Measurements from ENCODE around the gene MEX3D. TPM values are rescaled to one million over a fixed set of nuclear protein-coding genes. Genes with fewer than 3 reads are reported as not detected.
A peak's percentile ranks its signal among the peaks of the same experiment; 100 is the strongest.

Gene MEX3D
- polyA plus RNA-seq, 1 donor, result 17.8 TPM

- peaks cover 12% of the 10 kb centered on the region for H3K4me1 ChIP-seq (ENCODE audit: control insufficient read depth, insufficient read depth, low read length)
- no peak for DNase-seq
- no peak overlapping the region for H3K4me3 ChIP-seq (ENCODE audit: low read length)
- peaks cover 15% of the 10 kb centered on the region for H3K36me3 ChIP-seq (ENCODE audit: control insufficient read depth, insufficient read depth, low read length)
- no peaks in the 10 kb centered on the region for H3K27me3 ChIP-seq (ENCODE audit: control insufficient read depth, insufficient read depth, low read length)
- WGBS (ENCODE audit: insufficient coverage, low lambda C conversion rate), result 60% methylated on average over 1 of the region's 9 CpGs
- no peak overlapping the region for H3K27ac ChIP-seq (ENCODE audit: low read length)
- H3K9me3 ChIP-seq (ENCODE audit: control insufficient read depth, low read depth, low read length), result peaks cover 9% of the 10 kb centered on the region
These were observed 4.7 kb upstream of the MEX3D start for GRCh38 chr19:1572795-1573194.

- Histone ChIP-seq H3K27me3 (ENCODE audit: control insufficient read depth, insufficient read depth, low read length) (no peaks in the 10 kb centered on the region), H3K9me3 (ENCODE audit: control insufficient read depth, low read depth, low read length) (peaks cover 9% of the 10 kb centered on the region), H3K27ac (ENCODE audit: low read length) (no peak overlapping the region), H3K4me3 (ENCODE audit: low read length) (no peak overlapping the region), H3K36me3 (ENCODE audit: control insufficient read depth, insufficient read depth, low read length) (peaks cover 2% of the 10 kb centered on the region), H3K4me1 (ENCODE audit: control insufficient read depth, insufficient read depth, low read length) (peaks cover 12% of the 10 kb centered on the region)
- no peak for DNase-seq
- no CpG with 5 or more reads among the region's 12 CpGs for WGBS (ENCODE audit: insufficient coverage, low lambda C conversion rate)
These were observed 3.2 kb upstream of the MEX3D start for GRCh38 chr19:1571358-1571757.

GRCh38 chr19:1570836-1571235 lies 2.7 kb upstream of the MEX3D start:
- peaks cover 15% of the 10 kb centered on the region for H3K4me1 ChIP-seq (ENCODE audit: control insufficient read depth, insufficient read depth, low read length)
- no peaks in the 10 kb centered on the region for H3K27me3 ChIP-seq (ENCODE audit: control insufficient read depth, insufficient read depth, low read length)
- WGBS (ENCODE audit: insufficient coverage, low lambda C conversion rate), result 100% methylated on average over 3 of the region's 13 CpGs
- peaks cover 9% of the 10 kb centered on the region for H3K9me3 ChIP-seq (ENCODE audit: control insufficient read depth, low read depth, low read length)
- H3K36me3 ChIP-seq (ENCODE audit: control insufficient read depth, insufficient read depth, low read length), result no peaks in the 10 kb centered on the region
- no peak for DNase-seq
- no peak overlapping the region for H3K4me3 ChIP-seq (ENCODE audit: low read length)
- H3K27ac ChIP-seq (ENCODE audit: low read length), result no peak overlapping the region

GRCh38 chr19:1569997-1570396 lies 1.9 kb upstream of the MEX3D start:
- Histone ChIP-seq H3K4me3 (ENCODE audit: low read length) (no peak overlapping the region), H3K4me1 (ENCODE audit: control insufficient read depth, insufficient read depth, low read length) (peaks cover 20% of the 10 kb centered on the region), H3K9me3 (ENCODE audit: control insufficient read depth, low read depth, low read length) (peaks cover 9% of the 10 kb centered on the region), H3K27ac (ENCODE audit: low read length) (no peak overlapping the region), H3K36me3 (ENCODE audit: control insufficient read depth, insufficient read depth, low read length) (no peaks in the 10 kb centered on the region), H3K27me3 (ENCODE audit: control insufficient read depth, insufficient read depth, low read length) (no peaks in the 10 kb centered on the region)
- 72% methylated on average over 1 of the region's 4 CpGs for WGBS (ENCODE audit: insufficient coverage, low lambda C conversion rate)
- no peak for DNase-seq

GRCh38 chr19:1567848-1568227 lies 287 bp downstream of the MEX3D start:
- Histone ChIP-seq H3K4me1 (ENCODE audit: control insufficient read depth, insufficient read depth, low read length) (peaks cover 14% of the 10 kb centered on the region), H3K27ac (ENCODE audit: low read length) (no peak overlapping the region), H3K9me3 (ENCODE audit: control insufficient read depth, low read depth, low read length) (peaks cover 9% of the 10 kb centered on the region), H3K36me3 (ENCODE audit: control insufficient read depth, insufficient read depth, low read length) (no peaks in the 10 kb centered on the region), H3K4me3 (ENCODE audit: low read length) (no peak overlapping the region), H3K27me3 (ENCODE audit: control insufficient read depth, insufficient read depth, low read length) (no peaks in the 10 kb centered on the region)
- DNase-seq, result peak in 1 of 2 donors; percentile 20
- no CpG with 5 or more reads among the region's 73 CpGs for WGBS (ENCODE audit: insufficient coverage, low lambda C conversion rate)

GRCh38 chr19:1567116-1567847 lies 843 bp downstream of the MEX3D start:
- H3K4me1 ChIP-seq (ENCODE audit: control insufficient read depth, insufficient read depth, low read length), result peaks cover 14% of the 10 kb centered on the region
- H3K36me3 ChIP-seq (ENCODE audit: control insufficient read depth, insufficient read depth, low read length), result no peaks in the 10 kb centered on the region
- no peaks in the 10 kb centered on the region for H3K27me3 ChIP-seq (ENCODE audit: control insufficient read depth, insufficient read depth, low read length)
- H3K9me3 ChIP-seq (ENCODE audit: control insufficient read depth, low read depth, low read length), result peaks cover 9% of the 10 kb centered on the region
- peak overlapping the region; percentile 80 for H3K4me3 ChIP-seq (ENCODE audit: low read length)
- DNase-seq, result no peak
- H3K27ac ChIP-seq (ENCODE audit: low read length), result peak overlapping the region; percentile 96
- no CpG with 5 or more reads among the region's 108 CpGs for WGBS (ENCODE audit: insufficient coverage, low lambda C conversion rate)

- Histone ChIP-seq H3K9me3 (ENCODE audit: control insufficient read depth, low read depth, low read length) (peaks cover 9% of the 10 kb centered on the region), H3K36me3 (ENCODE audit: control insufficient read depth, insufficient read depth, low read length) (no peaks in the 10 kb centered on the region), H3K4me3 (ENCODE audit: low read length) (peak overlapping the region; percentile 80), H3K4me1 (ENCODE audit: control insufficient read depth, insufficient read depth, low read length) (peaks cover 14% of the 10 kb centered on the region), H3K27ac (ENCODE audit: low read length) (peak overlapping the region; percentile 96), H3K27me3 (ENCODE audit: control insufficient read depth, insufficient read depth, low read length) (no peaks in the 10 kb centered on the region)
- no CpG with 5 or more reads among the region's 42 CpGs for WGBS (ENCODE audit: insufficient coverage, low lambda C conversion rate)
- peak; percentile 54 to 88 for DNase-seq
These were observed 1.6 kb downstream of the MEX3D start for GRCh38 chr19:1566392-1567115.

GRCh38 chr19:1563251-1563650 lies 4.9 kb downstream of the MEX3D start:
- Histone ChIP-seq H3K9me3 (ENCODE audit: control insufficient read depth, low read depth, low read length) (peaks cover 2% of the 10 kb centered on the region), H3K4me1 (ENCODE audit: control insufficient read depth, insufficient read depth, low read length) (peaks cover 7% of the 10 kb centered on the region), H3K27ac (ENCODE audit: low read length) (no peak overlapping the region), H3K4me3 (ENCODE audit: low read length) (no peak overlapping the region), H3K36me3 (ENCODE audit: control insufficient read depth, insufficient read depth, low read length) (peaks cover 3% of the 10 kb centered on the region), H3K27me3 (ENCODE audit: control insufficient read depth, insufficient read depth, low read length) (no peaks in the 10 kb centered on the region)
- WGBS (ENCODE audit: insufficient coverage, low lambda C conversion rate), result no CpG with 5 or more reads among the region's 6 CpGs
- DNase-seq, result no peak

- no peak for DNase-seq
- Histone ChIP-seq H3K27me3 (ENCODE audit: control insufficient read depth, insufficient read depth, low read length) (no peaks in the 10 kb centered on the region), H3K4me3 (ENCODE audit: low read length) (no peak overlapping the region), H3K36me3 (ENCODE audit: control insufficient read depth, insufficient read depth, low read length) (peaks cover 3% of the 10 kb centered on the region), H3K4me1 (ENCODE audit: control insufficient read depth, insufficient read depth, low read length) (peaks cover 7% of the 10 kb centered on the region), H3K9me3 (ENCODE audit: control insufficient read depth, low read depth, low read length) (peaks cover 1% of the 10 kb centered on the region), H3K27ac (ENCODE audit: low read length) (no peak overlapping the region)
- whole genome bisulfite sequencing (ENCODE audit: insufficient coverage, low lambda C conversion rate), result no CpG with 5 or more reads among the region's 17 CpGs
These were observed 6.8 kb downstream of the MEX3D start for GRCh38 chr19:1561236-1561842.

GRCh38 chr19:1560286-1560882 lies 7.7 kb downstream of the MEX3D start:
- no peak for DNase-seq
- Histone ChIP-seq H3K9me3 (ENCODE audit: control insufficient read depth, low read depth, low read length) (peaks cover 2% of the 10 kb centered on the region), H3K27ac (ENCODE audit: low read length) (no peak overlapping the region), H3K36me3 (ENCODE audit: control insufficient read depth, insufficient read depth, low read length) (peaks cover 3% of the 10 kb centered on the region), H3K4me3 (ENCODE audit: low read length) (no peak overlapping the region), H3K27me3 (ENCODE audit: control insufficient read depth, insufficient read depth, low read length) (no peaks in the 10 kb centered on the region), H3K4me1 (ENCODE audit: control insufficient read depth, insufficient read depth, low read length) (peaks cover under 1% of the 10 kb centered on the region)
- no CpG with 5 or more reads among the region's 25 CpGs for WGBS (ENCODE audit: insufficient coverage, low lambda C conversion rate)
